T-helper 22 cell (primary cell): ENCODE measurements around the gene GTPBP10.

ENCODE experiments used
- DNase-seq: peaks from one replicate; pipeline ENCODE4 v3.0.0-alpha.2; 2020; ENCODE audit warnings: low read depth

GTPBP10 gene

GRCh38 chr7:90433221-90433620 is 86.7 kb downstream of the GTPBP10 start:
- no peak for DNase-seq
